CD4-positive, alpha-beta T cell treated with Interleukin-1 beta for 1 hour (primary cell): ENCODE data around the gene ZNF878.

Source experiments
- DNase-seq, 2 donors: peaks; one replicate each; pipeline ENCODE4 v3.0.0-alpha.2; 2020 to 2022

Gene ZNF878

DNA sequence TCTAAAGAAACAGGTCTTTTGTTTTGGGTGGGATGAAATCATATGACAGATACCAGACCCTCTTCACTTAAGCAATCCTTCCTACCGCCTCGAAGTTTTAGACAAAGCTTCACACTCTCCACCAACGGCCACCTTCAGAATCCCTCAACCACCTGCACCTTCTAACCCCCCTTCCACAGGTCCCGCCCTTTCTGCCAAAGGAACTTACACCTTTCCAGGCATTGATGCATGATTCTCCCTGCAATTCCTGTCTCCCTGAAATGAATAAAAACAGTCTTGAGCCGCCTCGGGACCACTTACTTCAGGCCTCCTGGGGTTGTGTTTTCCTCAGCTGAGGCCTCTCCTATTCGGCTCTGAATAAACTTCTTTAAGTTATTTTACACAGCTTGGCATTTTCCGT lies 18.1 kb downstream of the ZNF878 start:
- DNase-seq, result no peak

DNA sequence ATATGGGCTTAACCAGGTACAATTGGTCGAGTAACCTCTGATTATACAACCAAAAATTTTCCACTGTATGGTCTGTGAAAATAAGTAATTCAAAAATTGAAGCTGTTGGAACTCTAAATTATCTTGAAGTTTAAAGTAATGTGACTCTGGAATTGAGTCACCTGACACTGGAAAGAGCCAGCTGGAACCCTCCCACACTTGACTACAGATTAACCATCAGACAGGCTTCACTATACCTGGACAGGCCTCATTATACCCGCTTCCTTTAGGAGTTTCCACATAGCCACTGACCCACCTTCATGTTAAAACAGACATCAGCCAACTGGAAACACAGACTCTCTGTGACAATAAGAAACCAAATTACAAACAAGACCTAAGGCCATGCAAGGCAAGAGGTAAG lies 18.6 kb downstream of the ZNF878 start:
- no peak for DNase-seq

DNA sequence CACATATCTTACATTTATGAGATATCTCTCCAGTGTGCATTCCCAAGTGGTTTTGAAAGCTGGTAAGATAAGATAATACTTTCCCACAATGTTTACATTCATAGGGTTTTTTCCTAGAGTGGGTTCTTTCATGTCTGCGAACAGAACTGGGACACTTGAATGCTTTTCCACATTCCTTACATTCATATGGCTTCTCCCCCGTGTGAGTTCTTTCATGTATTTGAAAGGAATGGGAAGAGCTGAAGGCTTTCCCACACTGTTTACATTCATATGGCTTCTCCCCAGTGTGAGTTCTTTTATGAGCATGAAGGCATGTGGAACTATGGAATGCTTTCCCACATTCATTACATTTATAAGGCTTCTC lies 37.0 kb downstream of the ZNF878 start:
- no peak for DNase-seq

DNA sequence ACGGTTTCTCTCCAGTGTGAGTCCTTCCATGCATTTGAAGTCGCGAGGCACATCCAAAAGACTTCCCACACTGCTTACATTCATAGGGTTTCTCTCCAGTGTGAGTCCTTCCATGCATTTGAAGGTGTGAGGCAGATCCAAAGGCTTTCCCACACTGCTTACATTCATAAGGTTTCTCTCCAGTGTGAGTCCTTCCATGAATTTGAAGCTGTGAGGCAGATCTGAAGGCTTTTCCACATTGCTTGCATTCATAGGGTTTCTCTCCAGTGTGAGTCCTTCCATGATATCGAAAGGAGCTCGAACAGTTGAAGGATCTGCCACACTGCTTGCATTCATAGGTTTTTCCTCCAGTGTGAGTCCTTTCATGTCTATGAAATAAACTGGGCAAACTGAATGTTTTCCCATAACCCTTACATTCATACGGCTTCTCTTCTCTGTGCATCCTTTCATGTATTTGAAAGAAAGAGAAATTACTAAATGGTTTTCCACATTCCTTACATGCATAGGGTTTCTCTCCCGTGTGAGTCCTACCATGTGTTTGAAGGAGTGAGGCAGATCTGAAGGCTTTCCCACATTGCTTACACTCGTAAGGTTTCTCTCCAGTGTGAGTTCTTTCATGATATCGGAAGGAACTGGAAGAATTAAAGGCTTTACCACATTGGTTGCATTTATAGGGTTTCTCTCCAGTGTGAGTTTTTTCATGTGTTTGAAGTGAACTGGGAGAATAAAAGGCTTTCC lies 37.6 kb downstream of the ZNF878 start:
- DNase-seq, result no peak

DNA sequence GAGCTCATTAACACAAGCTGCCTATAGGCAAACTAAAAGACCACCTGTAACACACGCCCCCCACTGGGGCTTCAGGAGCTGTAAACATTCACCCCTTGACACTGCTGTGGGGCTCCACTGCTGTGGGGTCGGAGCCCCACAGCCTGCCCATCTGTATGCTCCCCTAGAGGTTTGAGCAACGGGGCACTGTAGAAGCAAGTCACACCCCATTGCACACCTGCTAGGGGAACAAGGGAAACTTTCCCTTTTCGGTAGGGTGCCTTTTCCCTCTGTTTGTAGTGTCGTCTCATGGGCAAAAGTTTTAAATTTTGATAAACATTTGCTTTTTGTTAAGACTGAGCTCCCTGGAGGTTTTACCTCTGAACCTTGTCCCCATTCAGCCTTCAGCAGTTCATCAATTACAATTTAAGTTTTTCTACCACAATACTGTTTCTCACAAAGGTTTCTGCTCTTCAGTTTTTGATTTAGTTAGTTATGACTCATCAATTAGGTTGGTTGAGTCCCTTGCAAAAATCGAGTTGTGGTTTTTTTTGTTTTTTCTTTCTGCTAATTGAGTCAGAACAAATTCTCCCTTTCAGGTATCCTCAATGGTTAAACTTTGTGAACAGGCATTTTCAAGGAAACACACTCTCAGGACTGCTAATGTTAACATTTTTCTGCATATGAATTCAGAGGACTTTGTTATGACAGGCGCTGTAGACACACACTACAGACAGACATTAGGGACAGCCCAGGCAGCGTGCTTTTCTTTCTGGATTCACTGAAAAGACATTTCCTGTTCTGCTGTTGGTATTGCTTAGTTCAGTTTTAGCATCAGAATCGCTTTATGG lies 52.4 kb downstream of the ZNF878 start:
- no peak for DNase-seq

DNA sequence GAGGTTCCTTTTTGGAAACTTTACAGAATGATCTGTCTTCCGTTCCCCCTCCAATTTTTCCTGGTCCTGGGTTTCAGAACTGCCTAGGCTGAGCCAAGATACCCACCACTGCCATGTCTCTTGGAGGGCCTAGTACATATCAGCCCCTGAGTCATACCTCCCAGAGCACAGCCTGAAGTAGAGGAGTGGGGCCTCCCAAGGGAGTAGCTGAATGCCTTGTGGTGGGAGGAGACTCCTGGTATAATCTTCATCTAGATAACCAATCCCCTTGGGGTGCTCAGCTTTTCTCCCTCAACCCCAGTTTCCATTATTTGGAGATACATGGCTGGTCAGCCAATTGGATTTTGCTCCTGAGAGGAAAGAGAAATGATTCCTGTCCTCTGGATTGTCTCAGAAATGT lies 57.6 kb downstream of the ZNF878 start:
- no peak for DNase-seq
